ENCODE data around the gene ARHGAP26.
A peak's percentile ranks its signal among the peaks of the same experiment; 100 is the strongest.

ARHGAP26 gene

GRCh38 chr5:142749321-142749720, 20.9 kb upstream of the ARHGAP26 start:
- DNase-seq, result peak; percentile 68

- DNase-seq, result no peak
These were observed 17.0 kb upstream of the ARHGAP26 start for GRCh38 chr5:142753116-142753631.

GRCh38 chr5:142754031-142754430, 16.1 kb upstream of the ARHGAP26 start:
- no peak for DNase-seq

- no peak for DNase-seq
These were observed 13.6 kb upstream of the ARHGAP26 start for GRCh38 chr5:142756576-142756975.

GRCh38 chr5:142757564-142757963, 12.6 kb upstream of the ARHGAP26 start:
- no peak for DNase-seq

- DNase-seq, result no peak
These were observed 11.9 kb upstream of the ARHGAP26 start for GRCh38 chr5:142758062-142758795.

- DNase-seq, result no peak
These were observed 11.4 kb upstream of the ARHGAP26 start for GRCh38 chr5:142758796-142759145.

GRCh38 chr5:142763701-142764100, 6.5 kb upstream of the ARHGAP26 start:
- DNase-seq, result no peak

GRCh38 chr5:142767178-142767577, 3.0 kb upstream of the ARHGAP26 start:
- no peak for DNase-seq

- no peak for DNase-seq
These were observed 2.3 kb upstream of the ARHGAP26 start for GRCh38 chr5:142767911-142768310.

GRCh38 chr5:142769251-142769792, 855 bp upstream of the ARHGAP26 start:
- no peak for DNase-seq

- peak; percentile 62 for DNase-seq
These were observed 753 bp downstream of the ARHGAP26 start for GRCh38 chr5:142770650-142771609.

GRCh38 chr5:142771666-142772065, 1.5 kb downstream of the ARHGAP26 start:
- DNase-seq, result no peak

GRCh38 chr5:142772446-142773293, 2.5 kb downstream of the ARHGAP26 start:
- no peak for DNase-seq

GRCh38 chr5:142777099-142777498, 6.9 kb downstream of the ARHGAP26 start:
- no peak for DNase-seq

- no peak for DNase-seq
These were observed 7.7 kb downstream of the ARHGAP26 start for GRCh38 chr5:142777850-142778249.

- peak; percentile 18 for DNase-seq
These were observed 9.1 kb downstream of the ARHGAP26 start for GRCh38 chr5:142779163-142779840.

GRCh38 chr5:142780871-142781270, 10.7 kb downstream of the ARHGAP26 start:
- DNase-seq, result no peak

GRCh38 chr5:142782976-142783530, 12.9 kb downstream of the ARHGAP26 start:
- DNase-seq, result no peak

GRCh38 chr5:142783601-142784341, 13.6 kb downstream of the ARHGAP26 start:
- DNase-seq, result no peak

Data from EL (cell line).